SK-N-MC (cell line): ENCODE measurements around the gene NIP7.

Experiments
- EZH2 ChIP-seq: fragments of 200-600 bp; sonication (generic); IDR thresholded peaks from one replicate; pipeline ENCODE4 v1.6.1; 2017; ENCODE audit warnings: antibody characterized with exemption
- POLR2AphosphoS5 ChIP-seq: IDR thresholded peaks from 2 replicates; pipeline ENCODE4 v1.6.1; 2012; ENCODE audit warnings: mild to moderate bottlenecking, low read depth, low read length, borderline replicate concordance

DNA sequence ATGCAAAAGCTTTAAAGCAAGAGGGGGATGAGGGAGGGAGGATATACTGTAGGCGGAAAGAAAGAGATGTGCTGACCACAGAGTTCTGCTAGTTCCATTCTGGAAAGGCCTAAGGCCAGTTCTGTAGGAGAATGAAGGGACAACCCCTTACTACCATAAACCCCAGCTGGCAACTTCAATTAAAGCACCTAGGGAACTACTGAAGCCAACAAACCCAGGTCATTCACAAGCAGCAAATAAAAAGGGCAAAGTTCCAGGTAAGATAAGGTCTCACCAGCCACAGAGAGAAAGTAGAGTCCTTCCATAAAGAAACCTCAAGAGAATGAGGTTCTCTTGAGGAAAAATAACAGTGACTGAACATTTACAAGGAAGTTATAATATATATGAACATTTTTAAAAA, 33.4 kb downstream of the NIP7 start:
- TF ChIP-seq POLR2AphosphoS5 (no peak), EZH2 (no peak)
